ENCODE results near the gene KLF9.
A peak's percentile ranks its signal among the peaks of the same experiment; 100 is the strongest.

Gene KLF9

GRCh38 chr9:70355801-70356200, 58.7 kb downstream of the KLF9 start:
- no peak for DNase-seq (ENCODE audit: low spot score)

- peak; percentile 28 for DNase-seq (ENCODE audit: low spot score)
These were observed 61.7 kb downstream of the KLF9 start for GRCh38 chr9:70352802-70353201.

- DNase-seq (ENCODE audit: low spot score), result peak; percentile 48
These were observed 62.1 kb downstream of the KLF9 start for GRCh38 chr9:70352356-70352755.

DNA sequence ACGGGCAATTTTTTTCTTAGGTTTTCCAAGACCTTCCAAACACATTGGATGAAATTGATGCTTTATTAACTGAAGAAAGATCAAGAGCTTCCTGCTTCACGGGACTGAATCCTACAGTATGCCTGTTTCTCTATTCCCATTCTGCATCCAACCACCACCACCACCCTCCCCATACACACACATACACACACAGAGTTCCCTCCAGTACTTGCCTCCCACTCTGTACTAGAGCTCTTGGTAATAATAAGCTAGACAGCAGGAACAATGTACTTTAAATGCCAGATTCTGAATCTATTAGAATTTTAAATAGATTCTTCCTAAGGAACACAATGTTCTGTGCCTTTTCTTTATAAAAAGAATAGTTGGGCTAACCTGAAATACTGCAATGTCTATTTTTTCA, 67.4 kb downstream of the KLF9 start:
- no peak for DNase-seq (ENCODE audit: low spot score)

DNA sequence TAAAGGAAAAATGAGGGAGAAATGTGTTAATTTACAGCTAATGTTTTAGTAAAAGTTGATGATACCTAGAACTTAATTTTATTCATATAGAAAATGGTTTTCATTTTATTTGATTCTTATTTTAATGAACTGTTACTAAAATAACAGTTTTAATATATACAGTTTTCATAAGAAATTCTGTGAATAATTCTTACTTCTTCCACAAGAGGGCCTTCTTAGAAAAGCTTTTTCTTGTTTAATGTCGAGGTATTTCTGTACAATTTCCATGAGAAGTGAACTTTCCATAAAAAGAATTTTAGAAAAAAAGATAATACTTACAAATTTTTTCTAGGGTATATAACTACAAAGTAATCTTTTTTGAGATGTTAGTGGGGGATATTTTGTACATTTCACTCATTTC, 73.9 kb downstream of the KLF9 start:
- DNase-seq (ENCODE audit: low spot score), result peak; percentile 46

All from COLO829 (cell line).